Measurements from ENCODE around the gene MINAR1.

GRCh38 chr15:79433276-79433990 is 1.3 kb downstream of the MINAR1 start:
- no peak for TF ChIP-seq CTCF (IDR thresholded peaks at IDR 0.05; ENCODE audit: insufficient read depth, low read depth, low read length)
- TF ChIP-seq EZH2 (IDR thresholded peaks at IDR 0.05; ENCODE audit: insufficient read depth, low read length) = no peak

All from astrocyte (in vitro differentiated cells and primary cell).